MG63 (cell line): ENCODE data around the gene PHLPP1. TPM values are rescaled to one million over a fixed set of nuclear protein-coding genes. Genes with fewer than 3 reads are reported as not detected.

Experiments used
- DNase-seq: peaks from one replicate; pipeline ENCODE4 v3.0.0-alpha.2; 2020
- H3K27me3 ChIP-seq: fragments of 250-450 bp; sonication (Bioruptor Pico); 2 replicates; pipeline ENCODE4 v1.5.1; 2020; ENCODE audit warnings: mild to moderate bottlenecking, moderate library complexity
- H3K36me3 ChIP-seq: fragments of 250-450 bp; sonication (Bioruptor Pico); 2 replicates; pipeline ENCODE4 v1.5.1; 2020; ENCODE audit warnings: mild to moderate bottlenecking, moderate library complexity
- H3K4me3 ChIP-seq: fragments of 250-450 bp; sonication (Bioruptor Pico); 2 replicates; pipeline ENCODE4 v1.5.1; 2020; ENCODE audit warnings: mild to moderate bottlenecking, moderate library complexity
- H3K9me3 ChIP-seq: fragments of 250-450 bp; sonication (Bioruptor Pico); 2 replicates; pipeline ENCODE4 v1.5.1; 2020; ENCODE audit warnings: mild to moderate bottlenecking, moderate library complexity
- total RNA-seq: library from RNA; depleted of rRNA; stranded (reverse); fragments of >200 nt; shearing (Covaris generic); gene quantifications from 2 replicates; pipeline ENCODE4 v1.2.3, GENCODE V29; 2014; ENCODE audit warnings: low replicate concordance; rRNA removed

Gene PHLPP1
- total RNA-seq, 1 experiment from 2014 or later, result 6.6 TPM

DNA sequence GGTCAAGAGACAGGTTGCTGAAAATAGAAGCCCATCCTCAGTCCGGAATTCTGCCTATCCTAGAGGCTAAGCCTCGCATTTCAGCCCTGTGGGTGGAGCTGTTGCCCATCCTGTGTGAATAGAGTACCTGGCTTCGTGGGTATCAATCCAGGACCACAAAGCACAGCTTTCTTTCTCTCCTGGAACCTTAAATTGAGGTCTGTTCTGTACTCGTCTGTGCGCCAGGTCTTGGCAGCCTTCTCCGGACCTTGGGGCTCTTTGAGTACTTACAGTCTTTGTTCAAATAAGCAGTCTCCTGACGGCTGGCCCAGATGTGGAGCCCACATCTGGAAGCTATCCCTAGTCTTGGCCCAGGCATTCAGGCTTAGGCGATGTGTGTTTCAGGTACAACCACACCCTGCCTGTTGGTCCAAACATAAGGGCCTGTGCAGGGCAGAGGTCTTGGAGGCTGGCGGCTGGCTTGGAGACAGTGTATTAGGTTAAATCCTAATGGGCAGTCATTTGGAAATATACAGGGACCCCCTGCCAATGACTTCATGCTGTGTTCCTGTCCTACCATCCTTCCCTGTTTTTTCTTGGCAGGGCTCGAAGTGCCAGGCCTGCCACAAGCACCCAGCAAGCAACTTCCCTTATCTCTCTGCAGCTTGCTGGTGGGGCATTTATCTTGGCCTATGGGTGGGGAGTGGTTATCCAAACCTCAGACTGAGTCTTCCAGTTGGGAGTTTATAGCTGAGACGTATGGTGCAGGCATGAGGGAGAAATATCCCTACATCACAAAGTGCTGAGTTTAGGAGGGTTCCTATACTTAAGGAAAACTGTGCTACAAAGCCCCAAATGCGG lies 310.1 kb downstream of the PHLPP1 start:
- Histone ChIP-seq H3K36me3 (no peaks in the 10 kb centered on the region), H3K4me3 (no peak overlapping the region), H3K9me3 (no peaks in the 10 kb centered on the region), H3K27me3 (peaks cover 5% of the 10 kb centered on the region; the same call in 1 of the 2 replicates)
- DNase-seq, result no peak

DNA sequence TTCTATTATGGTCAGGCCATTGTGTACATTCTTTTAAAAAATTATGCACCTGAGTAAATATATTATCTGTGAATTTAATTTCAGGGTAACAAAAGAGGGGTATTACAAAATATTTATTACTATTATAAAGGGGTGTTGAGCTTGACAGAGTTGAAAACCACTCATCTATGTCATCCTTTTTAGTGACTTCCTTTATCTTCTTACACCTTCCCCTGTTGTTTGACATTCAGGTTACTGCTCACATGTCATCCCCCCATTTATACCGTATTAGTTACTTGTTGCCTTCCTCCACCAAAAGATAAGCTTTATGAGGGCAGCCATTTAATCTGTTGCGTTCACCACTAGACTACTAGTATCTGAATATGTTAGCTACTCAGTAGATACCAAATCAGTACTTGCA lies 313.0 kb downstream of the PHLPP1 start:
- H3K27me3 ChIP-seq, result peaks cover 5% of the 10 kb centered on the region; the same call in 1 of the 2 replicates
- no peaks in the 10 kb centered on the region for H3K36me3 ChIP-seq
- no peaks in the 10 kb centered on the region for H3K9me3 ChIP-seq
- no peak overlapping the region for H3K4me3 ChIP-seq
- no peak for DNase-seq

Other genes with a start within 250 kb of the PHLPP1 start
- gene ZCCHC2, start 192.5 kb upstream of the PHLPP1 start, total RNA-seq, result 3.1 and 3.3 TPM in 2 replicates